Measurements from ENCODE around the gene IRF2.
A peak's percentile ranks its signal among the peaks of the same experiment; 100 is the strongest.
"Not testable (repeated sequence)": the region's sequence is repeated elsewhere in the genome, so short reads cannot be mapped to it uniquely, and the experiment has no call there.

IRF2 gene

GRCh38 chr4:184346682-184347081, 127.7 kb downstream of the IRF2 start:
- DNase-seq (ENCODE audit: low spot score): no peak

- not testable (repeated sequence) for DNase-seq (ENCODE audit: low spot score)
Observed at GRCh38 chr4:184346273-184346672, 128.1 kb downstream of the IRF2 start.

GRCh38 chr4:184345573-184345922, 128.8 kb downstream of the IRF2 start:
- no peak for DNase-seq (ENCODE audit: low spot score)

- DNase-seq (ENCODE audit: low spot score): no peak
Observed at GRCh38 chr4:184344899-184345572, 129.3 kb downstream of the IRF2 start.

GRCh38 chr4:184344435-184344834, 129.9 kb downstream of the IRF2 start:
- DNase-seq (ENCODE audit: low spot score): no peak

GRCh38 chr4:184343502-184344177, 130.7 kb downstream of the IRF2 start:
- DNase-seq (ENCODE audit: low spot score): peak; percentile 88

GRCh38 chr4:184342857-184343237, 131.5 kb downstream of the IRF2 start:
- DNase-seq (ENCODE audit: low spot score): not testable (repeated sequence)

GRCh38 chr4:184342167-184342856, 132.0 kb downstream of the IRF2 start:
- DNase-seq (ENCODE audit: low spot score): no peak

GRCh38 chr4:184339398-184340193, 134.8 kb downstream of the IRF2 start:
- DNase-seq (ENCODE audit: low spot score): not testable (repeated sequence)

GRCh38 chr4:184337907-184338306, 136.4 kb downstream of the IRF2 start:
- no peak for DNase-seq (ENCODE audit: low spot score)

Data from putamen (tissue), 1 donor.